DND-41 (cell line): Measurements from ENCODE around the gene LRRC4B.

ENCODE experiments used
- EZH2 ChIP-seq: IDR thresholded peaks from 3 replicates; pipeline ENCODE4 v1.6.1; 2012; ENCODE audit warnings: borderline replicate concordance, low read depth, mild to moderate bottlenecking, moderate library complexity, low read length, inconsistent platforms; ENCODE audit not compliant: severe bottlenecking
- TF ChIP-seq, protein P1 (sequence below): IDR thresholded peaks from 2 replicates; pipeline ENCODE4 v1.5.1; 2012; ENCODE audit warnings: borderline replicate concordance, low read length, moderate library complexity, mild to moderate bottlenecking; ENCODE audit not compliant: poor library complexity, severe bottlenecking; ENCODE audit errors: extremely low read depth

DNA sequence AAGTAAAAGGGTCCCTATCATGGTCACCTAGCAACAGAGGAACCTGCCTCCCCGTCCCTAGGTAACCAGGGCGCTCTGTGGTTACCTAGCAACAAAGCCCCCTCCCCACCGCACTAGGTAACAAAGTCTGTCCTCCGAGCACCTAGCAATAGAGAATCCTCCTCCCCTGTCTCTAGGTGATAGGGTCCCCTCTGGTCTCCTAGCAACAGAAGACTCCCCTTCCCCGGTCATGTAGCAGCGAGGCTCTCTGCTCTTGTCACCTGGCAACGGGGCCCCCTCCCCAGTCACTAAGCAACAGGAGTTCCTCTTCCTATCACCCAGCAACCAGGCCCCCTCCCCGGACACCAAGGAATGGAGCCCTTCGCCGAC, 57.6 kb downstream of the LRRC4B start:
- TF ChIP-seq, protein P1, sequence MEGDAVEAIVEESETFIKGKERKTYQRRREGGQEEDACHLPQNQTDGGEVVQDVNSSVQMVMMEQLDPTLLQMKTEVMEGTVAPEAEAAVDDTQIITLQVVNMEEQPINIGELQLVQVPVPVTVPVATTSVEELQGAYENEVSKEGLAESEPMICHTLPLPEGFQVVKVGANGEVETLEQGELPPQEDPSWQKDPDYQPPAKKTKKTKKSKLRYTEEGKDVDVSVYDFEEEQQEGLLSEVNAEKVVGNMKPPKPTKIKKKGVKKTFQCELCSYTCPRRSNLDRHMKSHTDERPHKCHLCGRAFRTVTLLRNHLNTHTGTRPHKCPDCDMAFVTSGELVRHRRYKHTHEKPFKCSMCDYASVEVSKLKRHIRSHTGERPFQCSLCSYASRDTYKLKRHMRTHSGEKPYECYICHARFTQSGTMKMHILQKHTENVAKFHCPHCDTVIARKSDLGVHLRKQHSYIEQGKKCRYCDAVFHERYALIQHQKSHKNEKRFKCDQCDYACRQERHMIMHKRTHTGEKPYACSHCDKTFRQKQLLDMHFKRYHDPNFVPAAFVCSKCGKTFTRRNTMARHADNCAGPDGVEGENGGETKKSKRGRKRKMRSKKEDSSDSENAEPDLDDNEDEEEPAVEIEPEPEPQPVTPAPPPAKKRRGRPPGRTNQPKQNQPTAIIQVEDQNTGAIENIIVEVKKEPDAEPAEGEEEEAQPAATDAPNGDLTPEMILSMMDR = no peak
- TF ChIP-seq EZH2 = no peak
